Tibial nerve (tissue), 4 donors: ENCODE measurements around the gene SMU1. TPM values are rescaled to one million over a fixed set of nuclear protein-coding genes. Genes with fewer than 3 reads are reported as not detected.

Experiments
- DNase-seq, 2 donors: peaks; one replicate each; pipeline ENCODE4 v3.0.0-alpha.2; 2019; ENCODE audit warnings: low spot score in 2 of 2
- H3K27ac ChIP-seq, 4 donors: fragments of 200-600 bp; sonication (generic) in 3 of 4; one replicate each; pipeline ENCODE4 v1.5.1; 2017 to 2019; ENCODE audit warnings: mild to moderate bottlenecking in 1 of 4
- H3K27me3 ChIP-seq, 2 donors: fragments of 200-600 bp; sonication (generic) in 1 of 2; one replicate each; pipeline versions ENCODE4 v1.5.1 to v1.6.0; 2017 to 2019
- H3K36me3 ChIP-seq, 3 donors: fragments of 200-600 bp; sonication (generic); one replicate each; pipeline ENCODE4 v1.5.1; 2018 to 2019
- H3K4me1 ChIP-seq, 4 donors: fragments of 200-600 bp; sonication (generic) in 3 of 4; one replicate each; pipeline ENCODE4 v1.5.1; 2017 to 2019
- H3K4me3 ChIP-seq, 4 donors: fragments of 200-600 bp; sonication (generic) in 3 of 4; one replicate each; pipeline ENCODE4 v1.5.1; 2017 to 2019; ENCODE audit warnings: mild to moderate bottlenecking in 1 of 4, moderate library complexity in 1 of 4
- H3K9me3 ChIP-seq, 4 donors: fragments of 200-600 bp; sonication (generic) in 3 of 4; one replicate each; pipeline ENCODE4 v1.5.1; 2017 to 2019
- CTCF ChIP-seq, 5 experiments: fragments of 200-600 bp in 3 of 5; fragments of 450-650 bp in 2 of 5; sonication (generic) in 3 of 5; IDR thresholded peaks; one replicate each; pipeline ENCODE4 v1.5.1; 2016 to 2019; ENCODE audit warnings: antibody characterized with exemption in 5 of 5, mild to moderate bottlenecking in 3 of 5, moderate library complexity in 2 of 5
- EP300 ChIP-seq, 2 donors: sonication (generic); formaldehyde crosslinking; IDR thresholded peaks; one replicate each; pipeline ENCODE4 v1.6.1; 2017; ENCODE audit warnings: antibody characterized with exemption in 2 of 2, mild to moderate bottlenecking in 1 of 2
- POLR2A ChIP-seq, 2 donors: fragments of 450-650 bp; IDR thresholded peaks; one replicate each; pipeline ENCODE4 v1.6.1; 2017; ENCODE audit warnings: antibody characterized with exemption in 2 of 2, mild to moderate bottlenecking in 2 of 2, moderate library complexity in 2 of 2
- WGBS, 2 donors: methylation state at CpG; one replicate each; pipeline ENCODE4 v1.1.5; 2018; 5-methylcytosine and 5-hydroxymethylcytosine counted together
- total RNA-seq, 4 donors: library from RNA; depleted of rRNA; stranded (reverse); fragments of >200 nt; gene quantifications; one replicate each; pipeline ENCODE4 v1.1.0, GENCODE V29; 2016

SMU1 gene
- total RNA-seq, 4 donors from 2014 or later = 15.1 to 19.9 (median 16.8) TPM

- DNase-seq = no peak
- Histone ChIP-seq H3K27ac (peak overlapping the region; percentile 88 to 97 (median 91)), H3K9me3 (no peaks in the 10 kb centered on the region), H3K27me3 (no peaks in the 10 kb centered on the region), H3K4me3 (peak overlapping the region; percentile 64 to 76 (median 73)), H3K4me1 (peaks cover 0 to 22% (median 0%) of the 10 kb centered on the region in 4 donors), H3K36me3 (peaks cover 0 to 49% (median 0%) of the 10 kb centered on the region in 3 donors)
- WGBS, 2 donors = 41 to 44% methylated on average over 12 of the region's 12 CpGs
- TF ChIP-seq CTCF (IDR thresholded peaks at IDR 0.05) (peak in 1 of 5 experiments; percentile 14), EP300 (IDR thresholded peaks at IDR 0.05) (no peak), POLR2A (IDR thresholded peaks at IDR 0.05) (no peak)
These were observed 31.7 kb downstream of the SMU1 start for GRCh38 chr9:33044677-33045282.

GRCh38 chr9:33044162-33044673 lies 32.3 kb downstream of the SMU1 start:
- H3K4me1 ChIP-seq = peaks cover 0 to 22% (median 0%) of the 10 kb centered on the region in 4 donors
- H3K27ac ChIP-seq = peak overlapping the region; percentile 88 to 97 (median 91)
- peak; percentile 71 to 79 for DNase-seq
- no peaks in the 10 kb centered on the region for H3K27me3 ChIP-seq
- no peaks in the 10 kb centered on the region for H3K9me3 ChIP-seq
- peaks cover 0 to 48% (median under 1%) of the 10 kb centered on the region in 3 donors for H3K36me3 ChIP-seq
- 1 to 3% methylated on average over 26 to 27 of the region's 41 CpGs for WGBS, 2 donors
- no peak for TF ChIP-seq CTCF (IDR thresholded peaks at IDR 0.05)
- TF ChIP-seq EP300 (IDR thresholded peaks at IDR 0.05) = peak; percentile 51 to 82
- peak in 1 of 2 donors; percentile 36 for TF ChIP-seq POLR2A (IDR thresholded peaks at IDR 0.05)
- H3K4me3 ChIP-seq = peak overlapping the region; percentile 64 to 76 (median 73)

- H3K27ac ChIP-seq = peak overlapping the region in 3 of 4 donors; percentile 90 to 97 (median 92)
- H3K27me3 ChIP-seq = no peaks in the 10 kb centered on the region
- TF ChIP-seq EP300 (IDR thresholded peaks at IDR 0.05) = no peak
- peaks cover 0 to 48% (median 6%) of the 10 kb centered on the region in 3 donors for H3K36me3 ChIP-seq
- 31 to 33% methylated on average over 8 of the region's 8 CpGs for WGBS, 2 donors
- no peaks in the 10 kb centered on the region for H3K9me3 ChIP-seq
- H3K4me1 ChIP-seq = peaks cover 0 to 22% (median 0%) of the 10 kb centered on the region in 4 donors
- H3K4me3 ChIP-seq = peak overlapping the region in 3 of 4 donors; percentile 64 to 76 (median 73)
- DNase-seq = no peak
These were observed 32.8 kb downstream of the SMU1 start for GRCh38 chr9:33043671-33044070.

- H3K9me3 ChIP-seq = no peaks in the 10 kb centered on the region
- H3K4me1 ChIP-seq = peaks cover 0 to 22% (median 0%) of the 10 kb centered on the region in 4 donors
- TF ChIP-seq CTCF (IDR thresholded peaks at IDR 0.05) = no peak
- no peak for TF ChIP-seq POLR2A (IDR thresholded peaks at IDR 0.05)
- no peak for TF ChIP-seq EP300 (IDR thresholded peaks at IDR 0.05)
- peaks cover 0 to 50% (median 13%) of the 10 kb centered on the region in 3 donors for H3K36me3 ChIP-seq
- 65 to 76% methylated on average over 8 of the region's 8 CpGs for WGBS, 2 donors
- H3K27me3 ChIP-seq = no peaks in the 10 kb centered on the region
- H3K4me3 ChIP-seq = no peak overlapping the region
- no peak overlapping the region for H3K27ac ChIP-seq
- no peak for DNase-seq
These were observed 34.0 kb downstream of the SMU1 start for GRCh38 chr9:33042473-33042872.

DNA sequence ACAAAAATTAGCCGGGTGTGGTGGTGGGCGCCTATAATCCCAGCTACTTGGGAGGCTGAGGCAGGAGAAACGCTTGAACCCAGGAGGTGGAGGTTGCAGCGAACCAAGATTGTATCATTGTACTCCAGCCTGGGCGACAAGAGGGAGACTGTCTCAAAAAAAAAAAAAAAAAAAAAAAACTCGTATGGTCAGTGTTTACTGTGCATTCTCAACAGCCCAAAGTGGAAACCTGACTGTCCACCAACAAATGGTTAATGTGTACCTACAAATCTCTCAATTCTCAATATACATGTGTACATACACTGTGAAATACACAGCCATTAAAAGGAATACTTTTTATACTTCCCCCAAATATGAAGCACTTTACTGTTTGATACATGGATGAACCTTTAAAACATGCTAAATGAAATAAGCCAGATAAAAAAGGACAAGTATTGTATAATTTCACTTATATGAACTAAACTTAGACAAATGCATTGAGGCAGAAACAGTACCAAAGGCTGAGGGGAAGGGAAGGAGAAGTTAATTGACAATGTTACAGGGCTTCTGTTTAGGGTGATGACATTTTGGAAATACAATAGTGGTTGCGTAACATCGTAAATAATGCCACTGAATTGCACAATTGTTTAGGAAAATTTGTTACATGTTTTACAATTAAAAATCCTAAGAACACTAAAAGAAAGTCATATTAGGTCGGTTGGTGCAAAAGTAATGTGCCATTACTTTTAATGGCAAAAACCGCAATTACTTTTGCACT lies 34.9 kb downstream of the SMU1 start:
- H3K4me1 ChIP-seq = peaks cover 0 to 22% (median 0%) of the 10 kb centered on the region in 4 donors
- TF ChIP-seq POLR2A (IDR thresholded peaks at IDR 0.05) (no peak), CTCF (IDR thresholded peaks at IDR 0.05) (no peak), EP300 (IDR thresholded peaks at IDR 0.05) (no peak)
- no peaks in the 10 kb centered on the region for H3K27me3 ChIP-seq
- peaks cover 0 to 50% (median 22%) of the 10 kb centered on the region in 3 donors for H3K36me3 ChIP-seq
- DNase-seq = no peak
- no peak overlapping the region for H3K4me3 ChIP-seq
- H3K9me3 ChIP-seq = no peaks in the 10 kb centered on the region
- 65 to 75% methylated on average over 10 of the region's 10 CpGs for WGBS, 2 donors
- H3K27ac ChIP-seq = no peak overlapping the region
